Dedifferentiated amniotic fluid mesenchymal stem cell (primary cell): Measurements from ENCODE around the gene IRF6.

Experiments used
- DNase-seq: peaks from one replicate; pipeline ENCODE4 v3.0.0-alpha.2; 2016; ENCODE audit errors: extremely low spot score

The IRF6 gene

DNA sequence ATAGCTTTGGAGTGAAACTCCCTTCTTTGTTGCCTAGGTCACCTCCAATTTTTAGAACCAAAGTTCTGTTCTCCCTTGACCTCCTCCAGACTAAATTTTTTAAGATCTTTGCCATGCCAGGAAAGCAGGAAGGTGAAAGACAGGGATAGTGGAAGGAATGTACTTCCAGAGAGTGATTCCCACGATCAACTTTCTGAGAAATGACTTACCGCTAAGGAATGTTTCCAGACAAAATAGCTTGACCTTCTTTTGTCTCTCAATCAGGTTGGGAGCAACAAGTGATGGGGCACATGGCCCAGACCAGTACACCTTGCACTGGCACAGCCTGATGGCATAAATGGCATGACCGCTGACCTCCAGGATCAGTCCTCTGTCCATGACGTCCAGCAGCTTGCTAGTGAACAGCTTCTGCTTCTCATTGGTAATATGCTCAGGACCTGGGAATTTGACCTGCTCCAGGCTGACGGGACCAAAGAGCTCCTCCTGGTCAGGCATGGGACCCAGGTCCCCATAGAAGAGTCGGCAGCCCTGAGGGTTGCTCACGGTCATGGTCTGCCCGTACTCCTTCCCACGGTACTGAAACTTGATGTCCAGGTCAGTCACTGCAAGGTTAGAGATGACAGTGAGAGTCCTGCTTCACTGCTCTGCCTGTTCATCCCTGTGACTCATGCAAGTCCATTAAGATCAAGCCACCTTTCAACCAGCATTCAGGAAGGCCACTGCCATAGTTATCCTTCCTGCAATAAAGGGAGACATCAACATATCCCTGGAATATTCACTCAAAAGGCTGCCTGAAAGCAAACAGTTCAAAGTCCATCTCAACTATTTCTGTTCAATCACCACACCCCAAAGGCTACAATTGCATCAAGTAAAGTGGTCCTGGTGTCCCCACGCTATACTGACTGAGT is 15.4 kb downstream of the IRF6 start:
- no peak for DNase-seq

DNA sequence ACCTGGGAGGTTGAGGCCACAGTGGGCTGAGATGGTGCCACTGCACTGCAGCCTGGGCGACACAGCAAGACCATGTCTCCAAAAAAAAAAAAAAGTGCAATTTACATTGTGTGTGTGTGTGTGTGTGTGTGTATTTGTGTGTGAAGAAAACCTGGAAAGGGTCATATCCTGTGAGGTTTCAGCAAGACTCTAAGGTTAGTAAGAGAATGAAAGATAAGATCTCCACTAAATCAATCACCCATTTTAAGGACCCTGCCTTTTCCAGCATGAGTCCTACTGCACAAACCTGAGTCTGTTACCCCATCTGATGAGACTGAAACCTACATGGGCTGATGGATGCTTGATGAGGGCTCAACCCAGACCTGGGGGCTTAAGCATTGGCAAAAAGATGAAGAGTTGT is 16.7 kb downstream of the IRF6 start:
- DNase-seq, result no peak

GRCh38 chr1:209787551-209787950 is 18.4 kb downstream of the IRF6 start:
- no peak for DNase-seq

DNA sequence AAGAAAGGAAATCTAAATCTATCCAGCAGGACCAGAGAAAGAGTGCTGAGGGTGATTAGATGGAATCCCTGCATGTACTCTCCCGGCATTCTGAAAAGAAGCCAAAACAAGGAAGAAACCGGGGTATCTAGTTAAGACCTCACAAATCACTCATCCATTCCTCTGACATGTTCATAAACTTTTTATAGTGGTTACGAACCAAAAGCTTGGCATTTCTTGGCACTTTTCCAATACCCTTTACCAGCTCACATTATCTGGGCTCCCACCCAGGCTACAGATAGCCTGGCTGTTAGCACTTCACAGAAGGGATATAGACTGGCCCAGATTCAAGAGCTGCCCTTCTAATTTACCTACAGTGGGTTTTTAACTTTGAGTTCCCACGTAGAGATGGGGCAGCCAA is 19.8 kb downstream of the IRF6 start:
- DNase-seq, result no peak

GRCh38 chr1:209785592-209785991 is 20.4 kb downstream of the IRF6 start:
- no peak for DNase-seq

- DNase-seq, result peak; percentile 98
Measured at GRCh38 chr1:209784265-209785169, 21.4 kb downstream of the IRF6 start, which contains the start of gene C1orf74. C1orf74 (minus strand) TSS chr1:209784559; CDS start chr1:209783634, 925 bp downstream.

GRCh38 chr1:209783386-209783785 is 22.6 kb downstream of the IRF6 start:
- no peak for DNase-seq

DNA sequence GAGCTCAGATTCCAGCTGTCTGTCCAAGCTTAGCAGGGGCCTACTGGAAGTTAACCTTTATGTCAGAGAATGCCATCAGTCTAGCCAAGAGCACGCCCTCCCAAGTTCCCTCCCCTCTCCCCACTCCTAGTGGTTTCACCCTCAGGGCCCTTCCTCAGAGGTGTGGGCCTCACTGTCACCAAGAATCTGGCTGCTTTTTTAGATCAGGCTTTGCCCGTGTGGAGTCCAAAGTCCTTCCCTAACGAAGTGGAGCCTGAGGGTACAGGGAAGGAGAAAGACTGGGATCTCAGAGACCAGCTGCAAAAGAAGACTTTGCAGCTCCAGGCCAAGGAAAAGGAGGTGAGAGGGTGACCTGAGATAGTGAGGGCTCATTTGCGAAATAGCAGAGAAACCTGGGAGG is 25.7 kb downstream of the IRF6 start:
- no peak for DNase-seq

DNA sequence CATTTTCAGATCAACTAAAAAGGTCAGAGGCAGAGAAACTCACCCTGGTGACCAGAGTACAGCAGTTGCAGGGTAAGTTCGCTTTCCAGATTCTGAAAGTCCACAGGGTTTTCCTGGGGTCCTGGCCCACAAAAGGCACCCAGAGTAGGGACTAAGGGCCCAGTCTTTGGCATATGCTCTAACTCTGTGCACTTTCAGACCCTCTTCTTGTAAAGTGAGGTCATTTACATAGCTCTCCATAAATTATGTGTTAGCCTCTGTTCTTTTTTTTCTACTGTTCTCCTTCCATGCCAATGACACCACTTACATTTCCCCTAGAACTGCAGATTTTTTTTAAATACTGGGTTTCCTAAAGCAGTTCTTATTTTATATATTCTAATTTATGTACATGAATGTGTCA is 27.8 kb downstream of the IRF6 start:
- no peak for DNase-seq

GRCh38 chr1:209777587-209777986 is 28.4 kb downstream of the IRF6 start:
- no peak for DNase-seq

DNA sequence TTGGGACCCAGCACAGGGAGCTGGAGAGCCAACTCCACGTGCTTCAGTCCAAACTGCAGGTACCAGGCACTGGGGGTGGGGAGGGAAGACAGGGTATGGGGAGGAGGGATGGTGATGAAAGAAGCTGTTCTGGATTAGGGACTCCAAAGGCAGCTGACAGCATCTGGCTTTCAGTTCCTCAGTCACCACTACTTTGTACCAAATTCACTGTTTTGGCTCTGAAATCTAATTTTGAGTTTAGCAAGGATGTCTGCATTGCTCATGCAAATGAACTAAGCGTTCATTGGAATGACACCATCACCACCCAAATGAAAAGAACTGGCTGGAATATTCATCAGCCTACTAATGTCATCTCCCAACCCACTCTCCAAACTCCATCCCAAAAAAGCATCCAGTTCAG is 30.3 kb downstream of the IRF6 start:
- DNase-seq, result no peak

- no peak for DNase-seq
Measured at GRCh38 chr1:209774592-209774991, 31.4 kb downstream of the IRF6 start.

- no peak for DNase-seq
Measured at GRCh38 chr1:209772126-209772525, 33.8 kb downstream of the IRF6 start.

DNA sequence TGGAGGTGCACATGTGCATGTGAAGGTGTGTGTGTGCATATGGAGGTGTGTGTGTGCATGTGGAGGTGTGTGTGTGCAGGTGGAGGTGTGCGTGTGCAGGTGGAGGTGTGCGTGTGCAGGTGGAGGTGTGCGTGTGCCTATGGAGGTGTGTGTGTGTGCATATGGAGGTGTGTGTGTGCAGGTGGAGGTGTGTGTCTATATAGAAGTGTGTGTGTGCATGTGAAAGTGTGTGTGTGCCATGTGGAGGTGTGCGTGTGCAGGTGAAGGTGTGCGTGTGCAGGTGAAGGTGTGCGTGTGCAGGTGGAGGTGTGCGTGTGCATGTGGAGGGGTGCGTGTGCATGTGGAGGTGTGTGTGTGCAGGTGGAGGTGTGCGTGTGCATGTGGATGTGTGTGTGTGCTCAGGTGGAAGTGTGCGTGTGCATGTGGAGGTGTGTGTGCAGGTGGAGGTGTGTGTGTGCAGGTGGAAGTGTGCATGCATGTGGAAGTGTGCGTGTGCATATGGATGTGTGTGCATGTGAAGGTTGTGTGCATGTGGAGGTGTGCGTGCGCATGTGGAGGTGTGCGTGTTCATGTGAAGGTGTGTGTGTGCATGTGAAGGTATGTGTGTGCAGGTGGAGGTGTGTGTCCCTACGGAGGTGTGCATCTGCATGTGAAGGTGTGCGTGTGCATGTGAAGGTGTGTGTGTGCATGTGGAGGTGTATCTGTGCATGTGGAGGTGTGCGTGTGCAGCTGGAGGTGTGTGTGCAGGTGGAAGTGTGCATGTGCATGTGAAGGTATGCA is 35.1 kb downstream of the IRF6 start:
- DNase-seq, result no peak

DNA sequence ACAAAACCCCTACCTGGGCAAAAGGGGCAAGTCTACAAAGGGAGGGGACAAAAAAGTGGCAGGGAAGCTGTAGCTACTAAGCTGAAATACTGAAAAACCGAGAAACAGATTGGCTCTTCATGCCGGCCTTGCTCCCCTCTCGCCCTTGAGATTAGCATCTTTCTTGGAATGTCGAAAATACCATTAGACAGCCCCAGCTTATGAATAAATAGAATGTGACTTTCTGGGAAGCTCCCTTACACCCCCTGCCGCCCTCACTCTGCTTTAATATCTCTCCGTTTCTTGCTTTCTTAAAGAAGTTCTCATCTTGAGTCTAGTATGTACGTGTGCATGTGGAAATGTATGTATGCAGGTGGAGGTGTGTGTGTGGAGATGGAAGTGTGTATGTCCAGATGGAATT is 36.0 kb downstream of the IRF6 start:
- DNase-seq, result no peak

DNA sequence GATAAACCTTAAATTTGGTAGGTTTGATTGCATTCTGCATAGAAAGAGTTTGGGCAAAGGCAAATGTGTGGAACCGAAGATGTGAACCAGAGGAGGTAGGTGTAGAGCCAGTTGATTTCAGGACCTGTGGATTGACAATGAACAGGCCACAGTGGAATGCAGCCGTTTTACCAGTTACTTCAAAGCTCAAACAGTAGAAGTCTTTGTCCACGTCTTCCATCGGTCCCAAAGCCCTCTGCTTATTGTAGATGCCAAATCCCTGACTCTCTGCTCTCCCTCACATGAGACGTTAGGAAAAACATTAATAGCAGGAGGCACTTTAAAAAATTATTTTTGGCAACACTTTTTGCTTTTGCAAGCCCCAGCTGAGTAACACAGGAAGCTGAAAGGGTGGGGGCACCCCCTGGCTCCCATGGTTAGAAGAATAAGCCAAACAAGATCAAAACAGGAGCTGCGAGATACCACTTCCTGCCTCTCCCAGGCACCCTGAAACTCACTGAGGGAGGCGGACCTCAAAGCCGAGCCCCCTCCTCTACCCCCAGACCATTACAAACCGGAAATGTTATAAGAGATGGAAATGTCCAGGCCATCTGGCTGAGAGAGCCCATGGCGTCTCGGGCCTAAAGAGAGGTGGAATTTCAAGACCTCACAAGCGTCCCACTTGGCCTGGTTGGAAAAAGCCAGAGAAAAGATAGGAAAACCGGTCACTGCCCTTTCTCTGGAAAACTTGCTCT is 36.6 kb downstream of the IRF6 start:
- DNase-seq, result peak; percentile 30

DNA sequence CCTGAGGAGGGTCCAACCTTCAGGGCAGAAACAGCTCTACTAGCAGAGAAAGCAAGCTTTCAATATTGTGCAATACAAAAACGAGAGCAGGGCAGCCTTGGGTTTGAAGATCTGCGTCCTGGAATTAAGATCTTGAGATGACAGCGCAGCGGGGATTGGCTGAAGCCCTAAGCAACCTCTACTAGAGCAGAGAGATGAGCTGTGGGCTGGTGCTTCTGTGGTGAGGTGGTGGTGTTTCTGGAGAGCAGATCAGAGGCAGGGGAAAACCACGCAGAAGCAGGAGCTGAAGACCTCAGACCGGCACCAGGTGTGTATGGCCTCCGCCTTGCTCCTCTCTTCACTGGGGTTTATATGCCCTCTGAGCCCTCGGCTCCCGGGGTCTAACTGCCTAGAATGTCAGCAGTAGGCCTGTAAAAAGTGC is 37.6 kb downstream of the IRF6 start:
- DNase-seq, result no peak

- DNase-seq, result no peak
Measured at GRCh38 chr1:209767706-209768105, 38.2 kb downstream of the IRF6 start.

- no peak for DNase-seq
Measured at GRCh38 chr1:209767096-209767495, 38.8 kb downstream of the IRF6 start.

DNA sequence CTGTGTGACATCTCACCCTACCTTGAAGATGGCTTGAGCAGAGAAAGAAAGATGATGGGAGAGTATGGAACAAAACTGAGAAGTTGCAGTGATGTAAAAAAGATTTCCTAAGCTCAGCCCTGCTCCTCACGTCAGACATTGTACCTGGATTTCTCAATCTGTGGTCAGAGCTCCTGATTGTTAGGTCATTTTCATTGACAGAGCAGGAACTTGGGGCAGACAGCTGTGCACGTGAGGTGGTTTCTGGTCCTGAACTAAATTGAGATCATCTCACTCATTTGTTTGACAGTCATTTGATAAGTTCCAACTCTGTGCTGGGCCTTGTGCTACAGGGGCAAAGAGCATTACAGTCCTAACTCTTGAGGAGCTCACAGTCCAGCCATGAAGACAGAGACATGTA is 39.9 kb downstream of the IRF6 start:
- no peak for DNase-seq

- DNase-seq, result no peak
Measured at GRCh38 chr1:209761011-209761635, 44.8 kb downstream of the IRF6 start.
